Astrocyte of the spinal cord (primary cell): ENCODE measurements around the gene PEPD.

Source experiments
- DNase-seq: peaks from one replicate; pipeline ENCODE4 v3.0.0; 2011; ENCODE audit warnings: low read depth, low spot score
- H3K4me3 ChIP-seq: 2 replicates; pipeline ENCODE4 v1.5.1; 2011; ENCODE audit warnings: low read depth, mild to moderate bottlenecking, low read length, moderate library complexity
- CTCF ChIP-seq: IDR thresholded peaks from 2 replicates; pipeline ENCODE4 v1.5.1; 2012; ENCODE audit warnings: low read depth, mild to moderate bottlenecking, low read length, inconsistent platforms
- in situ Hi-C: cut with HindIII; loops from 2 replicates; pipeline ENCODE4 v1.10.0; 2017; ENCODE audit warnings: low sequenced_read_pairs

Gene PEPD

GRCh38 chr19:33370783-33371182, 150.8 kb downstream of the PEPD start:
- DNase-seq = no peak
- in situ Hi-C loops = no loop called here
- no peak for TF ChIP-seq CTCF
- H3K4me3 ChIP-seq = no peak overlapping the region

DNA sequence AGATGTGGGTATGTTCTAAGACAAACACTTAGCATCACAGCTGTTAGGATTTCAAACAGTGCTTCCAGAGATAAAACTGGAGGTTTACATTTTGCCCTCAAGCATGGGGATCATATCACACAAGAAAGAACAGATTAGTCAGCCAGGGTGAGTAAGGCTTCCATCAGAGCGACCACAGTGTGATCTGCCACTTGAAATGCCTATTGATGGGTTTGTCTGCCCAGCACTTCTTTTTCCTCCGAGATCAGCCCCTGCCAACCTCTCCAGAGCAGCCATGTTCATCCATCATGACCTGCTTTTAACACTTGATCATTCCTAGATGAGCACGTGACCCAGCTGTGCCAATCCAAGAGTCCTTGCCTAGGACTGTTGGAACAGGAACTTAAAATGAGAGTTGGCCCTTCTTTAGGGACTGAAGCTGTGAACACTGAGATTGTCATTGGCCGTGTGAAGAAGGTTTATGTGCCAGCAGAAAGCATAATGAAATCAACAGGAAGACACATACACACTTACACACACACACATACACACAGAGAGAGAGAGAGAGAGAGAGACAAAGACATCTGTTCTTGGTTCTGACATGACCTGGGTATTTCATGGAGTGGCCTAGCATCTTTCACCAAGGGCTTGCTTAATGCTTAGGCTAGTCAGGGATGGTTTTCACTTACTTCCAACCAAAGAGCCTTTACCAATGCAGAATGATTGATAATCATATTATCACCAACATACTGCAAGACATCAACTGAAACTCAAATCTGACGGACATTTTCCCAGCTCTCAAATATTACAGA, 153.3 kb downstream of the PEPD start:
- no peak overlapping the region for H3K4me3 ChIP-seq
- no peak for DNase-seq
- no peak for TF ChIP-seq CTCF
- in situ Hi-C loops = no loop called here

GRCh38 chr19:33366897-33367296, 154.7 kb downstream of the PEPD start:
- no peak for DNase-seq
- no peak overlapping the region for H3K4me3 ChIP-seq
- no peak for TF ChIP-seq CTCF
- in situ Hi-C loops = no loop called here

DNA sequence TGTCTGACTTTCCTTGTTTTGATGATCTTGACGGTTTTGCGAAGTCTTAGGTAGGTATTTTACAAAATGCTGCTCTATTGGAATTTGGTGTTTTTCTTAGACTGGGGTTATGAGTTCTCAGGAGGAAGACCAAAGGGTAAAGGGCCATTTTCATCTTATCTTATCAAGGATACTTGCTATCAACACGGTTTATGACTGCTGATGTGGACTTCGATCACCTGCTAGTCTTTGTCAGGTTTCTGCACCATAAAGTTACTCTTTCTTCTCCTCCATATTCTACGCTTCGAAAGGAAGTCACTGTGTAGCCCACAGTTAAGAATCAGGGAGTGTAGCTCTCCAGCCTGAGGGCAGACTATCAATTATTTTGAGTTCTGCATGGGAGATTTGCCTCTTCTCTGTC, 155.5 kb downstream of the PEPD start:
- TF ChIP-seq CTCF = no peak
- DNase-seq = no peak
- in situ Hi-C loops = no loop called here
- no peak overlapping the region for H3K4me3 ChIP-seq

GRCh38 chr19:33365691-33366090, 155.9 kb downstream of the PEPD start:
- in situ Hi-C loops = no loop called here
- DNase-seq = no peak
- TF ChIP-seq CTCF = no peak
- no peak overlapping the region for H3K4me3 ChIP-seq

DNA sequence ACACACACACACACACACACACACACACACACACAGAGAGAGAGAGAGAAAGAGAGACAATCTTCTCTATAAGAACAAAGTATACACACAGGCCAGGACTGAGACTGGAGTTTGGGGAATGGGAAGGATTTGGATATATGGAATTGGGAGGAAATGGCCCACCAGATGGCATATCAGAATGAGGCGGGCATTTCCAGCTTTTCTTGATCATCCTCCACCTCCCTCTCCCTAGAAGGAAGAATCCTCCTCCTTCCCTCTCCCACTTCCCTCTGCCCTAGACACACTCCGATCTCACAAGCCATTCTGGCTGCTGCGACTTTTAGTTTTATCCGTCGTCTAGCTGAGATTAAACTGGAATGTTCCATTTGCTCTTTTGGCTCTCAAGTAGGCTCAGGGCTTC, 158.1 kb downstream of the PEPD start:
- no peak overlapping the region for H3K4me3 ChIP-seq
- in situ Hi-C loops = no loop called here
- no peak for DNase-seq
- TF ChIP-seq CTCF = no peak
